Measurements from ENCODE around the gene NARF. TPM values are rescaled to one million over a fixed set of nuclear protein-coding genes. Genes with fewer than 3 reads are reported as not detected.
"Not testable (repeated sequence)": the region's sequence is repeated elsewhere in the genome, so short reads cannot be mapped to it uniquely, and the experiment has no call there.

The NARF gene
- total and polyA plus RNA-seq, 2 of the 8 experiments (the other 6 are each of a cell fraction or from before 2014, with no cell fraction given) = 97.4 to 131 TPM

DNA sequence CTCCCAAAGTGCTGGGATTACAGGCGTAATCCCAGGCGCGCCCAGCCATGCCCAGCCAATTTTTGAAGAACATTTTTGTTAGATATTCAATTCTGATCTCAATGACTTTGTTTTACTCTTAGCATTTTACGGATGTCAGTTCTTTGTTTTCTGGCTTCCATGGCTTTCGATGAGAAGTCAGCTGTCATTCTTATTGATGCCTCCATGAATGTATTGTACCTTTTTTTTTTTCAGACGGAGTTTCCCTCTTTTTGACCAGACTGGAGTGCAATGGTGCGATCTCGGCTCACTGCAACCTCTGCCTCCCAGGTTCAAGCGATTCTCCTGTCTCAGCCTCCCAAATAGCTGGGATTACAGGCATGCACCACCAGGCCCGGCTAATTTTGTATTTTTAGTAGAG, 55.3 kb downstream of the NARF start:
- FAIRE-seq; H3K27me3 ChIP-seq (replicated peaks in 1 of 4; ENCODE audit: control insufficient read depth in 3 of 4, extremely low read depth in 1 of 4, insufficient read depth in 3 of 4, low read length in 3 of 4); H2AFZ ChIP-seq (ENCODE audit: low read length); H3K9me3 ChIP-seq (ENCODE audit: insufficient read depth in 2 of 2, low read depth in 1 of 2, low read length in 1 of 2); H3K36me3 ChIP-seq (ENCODE audit: control insufficient read depth in 2 of 4, insufficient read depth in 4 of 4, low read length in 3 of 4); H3K23me2 ChIP-seq (ENCODE audit: low read depth, low read length); POLR2A ChIA-PET (ENCODE audit: partially characterized antibody); H3K14ac ChIP-seq (ENCODE audit: insufficient read length); H2BK5ac ChIP-seq (ENCODE audit: low read depth, low read length); H3K79me2 ChIP-seq (ENCODE audit: control insufficient read depth in 1 of 2, insufficient read depth in 2 of 2, low read length in 2 of 2); H4K20me1 ChIP-seq (replicated peaks in 1 of 2; ENCODE audit: control insufficient read depth in 1 of 2, insufficient read depth in 2 of 2, low read length in 2 of 2); H4K5ac ChIP-seq (ENCODE audit: insufficient read length, low read depth, low read length); H4K8ac ChIP-seq (ENCODE audit: extremely low read depth, insufficient read depth, low read length); H2BK120ac ChIP-seq (replicated peaks; ENCODE audit: low read depth, low read length); H3K18ac ChIP-seq (ENCODE audit: extremely low read depth, low read length); H4K91ac ChIP-seq (replicated peaks; ENCODE audit: insufficient read length, low read length); H3K56ac ChIP-seq (replicated peaks; ENCODE audit: insufficient read length, low read depth, low read length); H2AK5ac ChIP-seq (ENCODE audit: low read depth, low read length); H3K9ac ChIP-seq (replicated peaks in 1 of 4; ENCODE audit: extremely low read depth in 1 of 4, low read depth in 3 of 4, low read length in 3 of 4); DNase-seq (ENCODE audit: low read depth in 1 of 2, low spot score in 2 of 2); H3K23ac ChIP-seq (ENCODE audit: insufficient read length); H2BK20ac ChIP-seq (ENCODE audit: low read length); H3K27ac ChIP-seq (ENCODE audit: low read depth, low read length); H3K4me1 ChIP-seq (replicated peaks in 1 of 4; ENCODE audit: control insufficient read depth in 3 of 4, insufficient read depth in 4 of 4, low read length in 3 of 4); H2BK12ac ChIP-seq (ENCODE audit: low read depth, low read length); H3K4me3 ChIP-seq (ENCODE audit: extremely low read depth in 1 of 4, insufficient read depth in 2 of 4, low read depth in 3 of 4, low read length in 4 of 4); H3K79me1 ChIP-seq (ENCODE audit: low read depth, low read length); H3K4me2 ChIP-seq (ENCODE audit: insufficient read depth in 1 of 2, low read depth in 2 of 2, low read length in 2 of 2); H3K4ac ChIP-seq (replicated peaks; ENCODE audit: insufficient read length, low read depth, low read length); H2BK15ac ChIP-seq (ENCODE audit: low read length): not testable (repeated sequence)
- WGBS, 2 experiments (ENCODE audit: extremely low coverage in 1 of 2, insufficient coverage in 1 of 2, insufficient read length in 1 of 2, insufficient replicate concordance in 2 of 2, low coverage in 1 of 2, low lambda C conversion rate in 2 of 2, missing lambda C conversion rate in 1 of 2) = 97% methylated on average over 10 of the region's 10 CpGs; no CpG with 5 or more reads in 1 of the 2 experiments
- CTCF ChIA-PET (ENCODE audit: partially characterized antibody) = interaction anchor here (0.7 kb wide), 1 partner anchor 47 kb away, joined by 4 read pairs; no protein-coding TSS in a partner anchor
